Tibial nerve (tissue), 3 donors: Measurements from ENCODE around the gene ENO1.

Source experiments
- POLR2A ChIP-seq, 2 donors: fragments of 450-650 bp; IDR thresholded peaks; one replicate each; pipeline ENCODE4 v1.6.1; 2017; ENCODE audit warnings: antibody characterized with exemption in 2 of 2, mild to moderate bottlenecking in 2 of 2, moderate library complexity in 2 of 2
- TF ChIP-seq, protein P1 (sequence below), 5 experiments: fragments of 200-600 bp in 3 of 5; fragments of 450-650 bp in 2 of 5; sonication (generic) in 3 of 5; IDR thresholded peaks; one replicate each; pipeline ENCODE4 v1.5.1; 2016 to 2019; ENCODE audit warnings: antibody characterized with exemption in 5 of 5, mild to moderate bottlenecking in 3 of 5, moderate library complexity in 2 of 5

DNA sequence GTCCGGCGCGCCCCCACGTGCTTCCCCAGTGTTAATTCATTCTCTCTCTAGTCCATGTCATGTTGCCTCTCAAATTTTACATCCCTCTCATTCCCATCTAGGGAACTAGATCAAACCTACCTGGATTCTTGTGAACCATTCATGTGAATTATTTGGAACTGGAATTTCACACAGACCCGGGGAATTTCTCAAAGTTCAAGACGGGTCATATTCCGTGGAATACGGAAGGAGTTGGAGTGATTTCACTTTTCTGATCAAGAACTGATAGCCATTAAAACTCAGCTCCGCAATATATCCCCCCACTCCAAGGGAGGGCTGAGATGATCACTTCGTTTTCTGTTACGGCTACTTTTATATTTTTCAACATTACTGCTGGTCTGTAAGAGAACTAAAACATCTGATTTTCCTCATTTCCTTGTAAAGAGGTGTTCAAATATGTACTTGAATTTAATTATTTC lies 1.0 kb upstream of the ENO1 start:
- TF ChIP-seq, protein P1, sequence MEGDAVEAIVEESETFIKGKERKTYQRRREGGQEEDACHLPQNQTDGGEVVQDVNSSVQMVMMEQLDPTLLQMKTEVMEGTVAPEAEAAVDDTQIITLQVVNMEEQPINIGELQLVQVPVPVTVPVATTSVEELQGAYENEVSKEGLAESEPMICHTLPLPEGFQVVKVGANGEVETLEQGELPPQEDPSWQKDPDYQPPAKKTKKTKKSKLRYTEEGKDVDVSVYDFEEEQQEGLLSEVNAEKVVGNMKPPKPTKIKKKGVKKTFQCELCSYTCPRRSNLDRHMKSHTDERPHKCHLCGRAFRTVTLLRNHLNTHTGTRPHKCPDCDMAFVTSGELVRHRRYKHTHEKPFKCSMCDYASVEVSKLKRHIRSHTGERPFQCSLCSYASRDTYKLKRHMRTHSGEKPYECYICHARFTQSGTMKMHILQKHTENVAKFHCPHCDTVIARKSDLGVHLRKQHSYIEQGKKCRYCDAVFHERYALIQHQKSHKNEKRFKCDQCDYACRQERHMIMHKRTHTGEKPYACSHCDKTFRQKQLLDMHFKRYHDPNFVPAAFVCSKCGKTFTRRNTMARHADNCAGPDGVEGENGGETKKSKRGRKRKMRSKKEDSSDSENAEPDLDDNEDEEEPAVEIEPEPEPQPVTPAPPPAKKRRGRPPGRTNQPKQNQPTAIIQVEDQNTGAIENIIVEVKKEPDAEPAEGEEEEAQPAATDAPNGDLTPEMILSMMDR (IDR thresholded peaks at IDR 0.05), result no peak
- TF ChIP-seq POLR2A (IDR thresholded peaks at IDR 0.05), result no peak
